SK-N-DZ (cell line): ENCODE results near the gene GLRX.

Experiments
- DNase-seq: peaks from one replicate; pipeline ENCODE4 v3.0.0-alpha.2; 2015; ENCODE audit warnings: low spot score

GLRX gene

DNA sequence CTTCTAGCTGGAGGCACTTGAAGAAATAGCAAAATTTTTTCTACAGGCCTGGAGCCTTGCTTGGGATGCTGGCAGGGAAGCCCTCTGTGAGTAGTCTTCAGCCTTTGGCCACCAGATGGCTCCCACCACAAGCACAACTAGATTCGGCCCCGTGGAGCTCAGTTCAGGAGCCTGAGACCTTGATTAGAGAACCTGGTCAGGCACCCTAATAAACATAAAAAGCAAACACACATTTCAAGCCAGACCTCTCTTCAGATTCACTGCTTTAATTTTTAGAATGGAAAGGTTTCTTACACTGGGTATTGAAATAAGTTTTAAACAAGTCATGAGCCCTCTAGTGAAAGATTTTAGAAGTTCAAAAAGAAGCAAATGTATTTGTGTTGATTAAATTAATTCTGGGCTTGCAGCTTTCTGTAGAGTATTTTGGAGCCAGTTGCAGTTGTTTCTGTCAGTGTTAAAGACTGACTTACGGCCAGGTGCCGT lies 41.4 kb downstream of the GLRX start:
- DNase-seq: peak; percentile 68

DNA sequence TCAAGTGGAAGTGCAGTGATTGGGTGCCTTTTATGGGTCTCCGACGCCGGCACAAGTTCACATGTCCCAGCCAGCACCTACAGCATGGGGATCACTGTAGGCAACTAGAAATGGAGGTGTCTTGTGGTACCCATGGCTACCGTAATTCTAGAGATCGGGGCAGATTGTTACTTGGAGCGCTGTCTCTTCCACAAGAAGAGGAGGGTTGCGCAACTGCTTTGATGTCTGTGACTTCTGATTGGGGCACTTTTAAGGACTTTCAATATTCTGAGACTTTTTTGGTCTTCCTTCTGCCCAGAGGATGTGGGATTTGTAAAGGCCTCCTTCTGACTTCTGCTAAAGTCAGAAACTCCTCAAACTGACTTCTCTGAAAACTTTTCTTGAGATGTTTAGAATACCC lies 41.9 kb downstream of the GLRX start:
- no peak for DNase-seq

DNA sequence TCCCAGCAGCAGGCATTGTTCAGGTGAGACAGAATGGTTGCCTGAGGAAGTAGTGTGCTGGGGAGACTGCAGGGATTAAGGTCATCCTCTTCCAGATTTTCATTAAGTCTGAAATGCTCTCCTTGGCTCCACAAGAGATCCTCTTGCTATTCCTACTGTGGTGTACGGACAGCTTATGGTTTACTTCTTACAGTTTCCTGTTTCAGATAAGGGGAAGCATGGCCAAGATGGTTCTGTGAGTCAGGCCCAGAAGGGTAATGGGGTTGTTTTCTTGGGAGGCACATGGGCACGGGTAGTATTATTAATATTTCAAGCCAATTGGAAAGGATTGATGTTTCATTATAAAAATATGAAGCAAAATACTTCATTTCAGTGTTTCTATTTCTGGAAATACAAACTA lies 42.9 kb downstream of the GLRX start:
- DNase-seq: no peak

DNA sequence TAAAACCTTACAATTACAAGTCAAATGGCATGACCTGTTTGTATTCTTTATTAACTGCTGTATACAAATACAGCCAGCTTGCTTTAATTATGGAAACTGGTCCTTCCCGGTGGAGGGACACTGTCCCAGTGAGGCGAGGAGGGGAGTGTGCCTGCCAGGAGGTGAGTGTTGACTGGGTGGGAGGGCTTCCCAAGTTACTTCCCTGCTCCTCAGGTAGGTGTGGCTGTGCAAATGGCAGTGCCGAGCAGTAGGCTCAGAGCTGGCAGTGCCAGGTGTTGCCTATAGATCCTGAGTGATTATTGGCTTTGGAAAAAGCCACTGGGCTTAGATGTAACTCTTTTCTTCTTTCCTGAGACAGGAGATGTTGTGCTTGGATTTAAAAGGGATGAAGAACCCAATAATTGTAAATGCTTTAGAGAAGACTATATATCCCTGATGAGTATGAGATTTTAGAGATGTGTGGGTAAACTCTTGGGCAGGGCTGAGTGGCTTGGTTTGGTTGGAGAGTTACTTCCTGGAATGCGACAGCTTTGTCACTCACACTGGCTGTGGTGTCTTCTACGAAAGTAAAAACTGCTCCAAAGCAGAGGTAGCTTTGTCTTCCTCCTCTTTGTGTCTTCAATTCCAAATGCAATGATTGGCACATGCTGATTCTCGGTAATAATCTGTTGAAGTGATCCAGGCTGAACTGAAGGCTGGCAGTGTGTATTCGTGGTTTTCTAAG lies 43.7 kb downstream of the GLRX start:
- DNase-seq: no peak

DNA sequence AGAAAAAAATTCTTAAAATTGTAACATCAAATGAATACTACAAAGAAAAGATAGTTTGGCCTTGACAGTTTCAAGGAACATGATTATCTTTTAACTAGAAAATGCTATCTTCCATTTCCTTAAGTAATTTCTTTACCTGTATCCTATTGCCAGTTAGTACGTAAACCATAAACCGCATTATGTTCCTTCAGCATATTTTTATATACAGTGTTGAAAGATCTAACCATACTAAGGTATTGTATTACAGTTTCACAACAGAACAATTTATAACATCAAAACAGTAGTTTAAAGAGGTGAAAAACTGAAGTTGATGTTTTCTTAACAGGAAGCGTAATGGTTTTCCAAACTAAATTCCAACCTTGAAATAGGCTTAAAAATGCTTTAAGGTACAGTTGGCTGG lies 45.1 kb downstream of the GLRX start:
- DNase-seq: no peak

DNA sequence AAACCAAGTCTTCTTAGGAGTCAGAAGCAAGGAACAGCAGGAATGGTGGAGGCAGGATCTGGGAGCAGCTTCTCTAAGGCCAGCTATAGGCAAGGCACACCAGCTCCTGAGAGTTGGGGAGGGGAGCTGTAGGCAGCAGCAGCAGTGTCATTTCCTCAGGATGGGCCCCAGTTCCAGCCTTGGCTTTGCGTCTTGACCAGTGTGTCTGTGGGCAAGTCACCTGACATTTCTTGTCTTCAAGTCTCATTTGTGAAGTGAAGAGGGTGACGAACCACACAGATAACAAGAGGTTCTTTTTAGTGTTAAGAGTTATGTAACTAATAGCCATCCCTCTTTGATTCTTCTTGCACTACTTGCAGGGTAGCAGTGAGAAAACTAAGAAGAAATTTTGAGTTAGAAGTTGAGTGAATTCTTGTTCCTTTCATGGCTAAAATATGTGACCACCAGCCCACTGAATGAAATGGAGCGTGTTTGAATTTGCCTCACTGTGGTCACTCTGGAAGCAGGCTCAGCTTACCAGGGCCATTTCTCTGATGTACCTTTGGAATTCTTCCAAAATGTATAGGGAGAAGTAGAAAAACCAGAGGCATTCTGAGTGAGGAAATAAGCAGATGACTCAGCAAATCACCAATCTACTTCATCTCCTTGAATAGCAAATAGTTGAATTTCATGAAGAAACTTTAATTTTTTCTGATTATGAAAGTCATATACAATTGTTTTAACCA lies 49.0 kb downstream of the GLRX start:
- DNase-seq: no peak

GRCh38 chr5:95771892-95772291 lies 50.6 kb downstream of the GLRX start:
- DNase-seq: no peak

- no peak for DNase-seq
These were observed 51.5 kb downstream of the GLRX start for GRCh38 chr5:95770830-95771708.

GRCh38 chr5:95768731-95769130 lies 53.8 kb downstream of the GLRX start:
- DNase-seq: no peak

DNA sequence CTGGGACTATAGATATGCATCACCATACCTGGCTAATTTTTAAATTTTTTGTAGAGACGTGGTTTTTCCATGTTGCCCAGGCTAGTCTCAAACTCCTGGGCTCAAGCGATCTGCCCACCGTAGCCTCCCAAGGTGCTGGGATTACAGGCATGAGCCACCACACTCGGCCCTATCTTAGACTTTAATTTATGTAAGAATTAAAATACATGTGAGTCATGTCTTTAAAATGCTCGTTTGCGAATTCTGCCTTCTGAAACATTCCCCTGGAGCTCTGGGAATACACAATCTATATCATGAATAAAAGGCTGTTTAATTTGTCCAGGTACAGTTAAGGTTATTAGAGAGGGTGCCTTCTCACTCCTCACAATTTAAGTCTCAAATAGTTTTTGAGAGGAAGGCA lies 58.6 kb downstream of the GLRX start:
- DNase-seq: no peak
